ENCODE data around the gene PSMD14.

PSMD14 gene

GRCh38 chr2:161409308-161409907 lies 101.2 kb downstream of the PSMD14 start:
- H3K27ac ChIP-seq (ENCODE audit: low read depth, low read length), result no peak overlapping the region
- H2AFZ ChIP-seq (ENCODE audit: low read length, unreplicated experiment), result no peak overlapping the region
- no peaks in the 10 kb centered on the region for H3K27me3 ChIP-seq (ENCODE audit: insufficient read depth, low read length)
- H3K4me3 ChIP-seq (ENCODE audit: low read depth, low read length), result no peak overlapping the region
- peaks cover 11% of the 10 kb centered on the region for H3K4me1 ChIP-seq (ENCODE audit: control insufficient read depth, insufficient read depth, low read length, unreplicated experiment)
- H3K79me2 ChIP-seq (ENCODE audit: control insufficient read depth, insufficient read depth, low read length, unreplicated experiment), result no peaks in the 10 kb centered on the region
- peaks cover 12% of the 10 kb centered on the region for H3K36me3 ChIP-seq (ENCODE audit: insufficient read depth, low read length)

DNA sequence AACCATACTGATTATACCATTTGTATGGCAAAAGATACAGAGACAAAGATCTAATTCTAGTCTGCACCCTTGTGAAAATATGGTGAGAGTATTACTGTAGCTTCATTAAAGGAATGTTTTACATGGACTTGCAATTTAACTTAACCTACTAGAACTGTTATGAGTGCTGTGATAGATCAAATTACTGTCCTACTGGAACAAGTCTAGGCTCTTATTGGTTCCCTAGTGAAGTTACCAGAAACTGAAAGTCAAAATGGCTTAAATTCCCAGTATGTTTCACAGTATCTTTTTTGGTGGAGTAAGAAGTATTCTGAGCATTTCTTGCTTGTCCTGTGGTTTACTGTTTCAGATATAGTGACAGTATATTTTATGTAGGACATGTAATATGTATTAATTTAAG lies 104.1 kb downstream of the PSMD14 start:
- Histone ChIP-seq H3K27me3 (ENCODE audit: insufficient read depth, low read length) (peaks cover 25% of the 10 kb centered on the region), H2AFZ (ENCODE audit: low read length, unreplicated experiment) (no peak overlapping the region), H3K27ac (ENCODE audit: low read depth, low read length) (no peak overlapping the region), H3K4me1 (ENCODE audit: control insufficient read depth, insufficient read depth, low read length, unreplicated experiment) (peaks cover 25% of the 10 kb centered on the region), H3K79me2 (ENCODE audit: control insufficient read depth, insufficient read depth, low read length, unreplicated experiment) (no peaks in the 10 kb centered on the region), H3K4me3 (ENCODE audit: low read depth, low read length) (no peak overlapping the region), H3K36me3 (ENCODE audit: insufficient read depth, low read length) (peaks cover 12% of the 10 kb centered on the region)

- H3K4me3 ChIP-seq (ENCODE audit: low read depth, low read length), result peak overlapping the region; percentile 75
- H3K4me1 ChIP-seq (ENCODE audit: control insufficient read depth, insufficient read depth, low read length, unreplicated experiment), result peaks cover 25% of the 10 kb centered on the region
- H2AFZ ChIP-seq (ENCODE audit: low read length, unreplicated experiment), result peak overlapping the region; percentile 44
- H3K27me3 ChIP-seq (ENCODE audit: insufficient read depth, low read length), result peaks cover 45% of the 10 kb centered on the region
- H3K36me3 ChIP-seq (ENCODE audit: insufficient read depth, low read length), result peaks cover 12% of the 10 kb centered on the region
- H3K79me2 ChIP-seq (ENCODE audit: control insufficient read depth, insufficient read depth, low read length, unreplicated experiment), result no peaks in the 10 kb centered on the region
- no peak overlapping the region for H3K27ac ChIP-seq (ENCODE audit: low read depth, low read length)
These were observed 106.1 kb downstream of the PSMD14 start for GRCh38 chr2:161414042-161415033.

- no peaks in the 10 kb centered on the region for H3K79me2 ChIP-seq (ENCODE audit: control insufficient read depth, insufficient read depth, low read length, unreplicated experiment)
- peaks cover 54% of the 10 kb centered on the region for H3K27me3 ChIP-seq (ENCODE audit: insufficient read depth, low read length)
- H3K4me1 ChIP-seq (ENCODE audit: control insufficient read depth, insufficient read depth, low read length, unreplicated experiment), result peaks cover 25% of the 10 kb centered on the region
- H3K4me3 ChIP-seq (ENCODE audit: low read depth, low read length), result peak overlapping the region; percentile 75
- H3K36me3 ChIP-seq (ENCODE audit: insufficient read depth, low read length), result peaks cover 12% of the 10 kb centered on the region
- H2AFZ ChIP-seq (ENCODE audit: low read length, unreplicated experiment), result peak overlapping the region; percentile 44
- no peak overlapping the region for H3K27ac ChIP-seq (ENCODE audit: low read depth, low read length)
These were observed 107.1 kb downstream of the PSMD14 start for GRCh38 chr2:161415034-161415986.

DNA sequence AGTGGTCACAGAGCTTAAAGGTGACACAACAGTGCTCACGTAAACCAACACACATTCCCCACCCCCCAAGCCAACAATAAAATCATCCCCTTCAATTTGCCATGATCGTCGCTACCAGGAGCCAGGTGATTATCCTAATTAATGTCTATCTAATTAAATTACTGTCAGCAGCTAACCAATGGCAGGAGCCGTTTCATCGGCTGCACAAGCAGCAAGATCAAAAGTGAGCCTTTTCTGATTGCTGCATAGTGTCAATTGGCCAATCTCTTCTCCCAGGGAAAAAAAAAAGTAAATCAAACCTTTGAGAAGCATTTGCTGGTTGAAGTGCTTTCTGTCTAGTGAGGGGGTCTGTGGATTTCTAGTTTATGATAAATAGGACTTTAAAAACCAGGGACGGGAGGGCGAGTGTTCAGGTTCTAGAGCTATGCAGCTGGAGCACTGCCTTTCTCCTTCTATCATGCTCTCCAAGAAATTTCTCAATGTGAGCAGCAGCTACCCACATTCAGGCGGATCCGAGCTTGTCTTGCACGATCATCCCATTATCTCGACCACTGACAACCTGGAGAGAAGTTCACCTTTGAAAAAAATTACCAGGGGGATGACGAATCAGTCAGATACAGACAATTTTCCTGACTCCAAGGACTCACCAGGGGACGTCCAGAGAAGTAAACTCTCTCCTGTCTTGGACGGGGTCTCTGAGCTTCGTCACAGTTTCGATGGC lies 107.9 kb downstream of the PSMD14 start, which contains the start of gene TBR1:
TBR1 (plus strand) TSS at position 311 of the 721 bp plus-strand sequence; CDS start at position 425, 114 bp downstream.
- H3K27ac ChIP-seq (ENCODE audit: low read depth, low read length), result no peak within 1 kb of the TSS
- H2AFZ ChIP-seq (ENCODE audit: low read length, unreplicated experiment), result no peak within 1 kb of the TSS
- H3K4me3 ChIP-seq (ENCODE audit: low read depth, low read length), result peak within 1 kb of the TSS; percentile 75
- peaks cover 12% of the 10 kb centered on the region for H3K36me3 ChIP-seq (ENCODE audit: insufficient read depth, low read length)
- peaks cover 25% of the 10 kb centered on the region for H3K4me1 ChIP-seq (ENCODE audit: control insufficient read depth, insufficient read depth, low read length, unreplicated experiment)
- no peaks in the 10 kb centered on the region for H3K79me2 ChIP-seq (ENCODE audit: control insufficient read depth, insufficient read depth, low read length, unreplicated experiment)
- peaks cover 63% of the 10 kb centered on the region for H3K27me3 ChIP-seq (ENCODE audit: insufficient read depth, low read length)

DNA sequence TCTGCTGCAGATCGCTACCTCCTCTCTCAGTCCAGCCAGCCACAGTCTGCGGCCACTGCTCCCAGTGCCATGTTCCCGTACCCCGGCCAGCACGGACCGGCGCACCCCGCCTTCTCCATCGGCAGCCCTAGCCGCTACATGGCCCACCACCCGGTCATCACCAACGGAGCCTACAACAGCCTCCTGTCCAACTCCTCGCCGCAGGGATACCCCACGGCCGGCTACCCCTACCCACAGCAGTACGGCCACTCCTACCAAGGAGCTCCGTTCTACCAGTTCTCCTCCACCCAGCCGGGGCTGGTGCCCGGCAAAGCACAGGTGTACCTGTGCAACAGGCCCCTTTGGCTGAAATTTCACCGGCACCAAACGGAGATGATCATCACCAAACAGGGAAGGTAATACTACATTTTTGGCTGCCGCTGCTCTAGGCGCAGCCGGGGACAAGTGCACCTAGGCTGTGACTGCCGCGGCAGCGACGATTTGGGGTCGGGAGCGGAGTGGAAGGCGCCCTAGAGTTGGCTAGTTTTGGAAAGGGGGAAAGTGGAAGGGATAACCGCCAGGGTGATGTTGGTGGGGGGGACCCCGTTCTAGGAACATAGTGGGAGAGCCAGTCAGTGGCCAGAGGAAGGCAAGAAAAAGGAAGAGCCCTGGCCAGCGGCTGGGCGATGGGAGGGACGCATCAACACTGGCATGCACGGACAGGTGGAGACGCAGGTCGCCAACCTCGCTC lies 108.6 kb downstream of the PSMD14 start:
- H3K4me1 ChIP-seq (ENCODE audit: control insufficient read depth, insufficient read depth, low read length, unreplicated experiment), result peaks cover 20% of the 10 kb centered on the region
- peaks cover 70% of the 10 kb centered on the region for H3K27me3 ChIP-seq (ENCODE audit: insufficient read depth, low read length)
- H3K27ac ChIP-seq (ENCODE audit: low read depth, low read length), result no peak overlapping the region
- H3K36me3 ChIP-seq (ENCODE audit: insufficient read depth, low read length), result peaks cover 5% of the 10 kb centered on the region; the same call in 1 of the 2 replicates
- H3K79me2 ChIP-seq (ENCODE audit: control insufficient read depth, insufficient read depth, low read length, unreplicated experiment), result no peaks in the 10 kb centered on the region
- no peak overlapping the region for H2AFZ ChIP-seq (ENCODE audit: low read length, unreplicated experiment)
- H3K4me3 ChIP-seq (ENCODE audit: low read depth, low read length), result peak overlapping the region; percentile 11; the same call in 1 of the 2 replicates

GRCh38 chr2:161417438-161418274 lies 109.4 kb downstream of the PSMD14 start:
- Histone ChIP-seq H3K27me3 (ENCODE audit: insufficient read depth, low read length) (peaks cover 78% of the 10 kb centered on the region), H3K4me3 (ENCODE audit: low read depth, low read length) (peak overlapping the region; percentile 11; the same call in 1 of the 2 replicates), H3K79me2 (ENCODE audit: control insufficient read depth, insufficient read depth, low read length, unreplicated experiment) (no peaks in the 10 kb centered on the region), H2AFZ (ENCODE audit: low read length, unreplicated experiment) (no peak overlapping the region), H3K36me3 (ENCODE audit: insufficient read depth, low read length) (no peaks in the 10 kb centered on the region), H3K4me1 (ENCODE audit: control insufficient read depth, insufficient read depth, low read length, unreplicated experiment) (peaks cover 13% of the 10 kb centered on the region), H3K27ac (ENCODE audit: low read depth, low read length) (no peak overlapping the region)

DNA sequence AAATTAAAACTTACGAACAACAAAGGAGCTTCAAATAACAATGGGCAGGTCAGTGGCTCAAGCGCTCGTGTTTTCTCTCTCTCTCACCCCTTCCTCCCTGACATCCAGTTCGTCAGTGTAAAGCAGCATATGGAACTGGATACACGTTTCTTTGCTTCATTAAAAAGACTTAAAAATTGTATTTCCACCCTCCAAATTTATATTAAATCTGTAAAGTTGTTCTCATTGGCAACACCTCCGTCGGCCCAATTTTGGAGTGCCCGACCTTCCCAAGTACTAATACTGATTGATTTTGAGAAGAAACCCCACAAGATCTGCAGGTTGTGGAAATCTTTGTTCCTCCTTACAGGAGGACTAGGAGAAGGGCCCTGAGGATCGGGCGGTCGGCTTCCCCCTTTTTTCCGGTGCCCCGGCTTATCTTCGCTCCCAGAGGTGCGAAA lies 110.1 kb downstream of the PSMD14 start:
- no peaks in the 10 kb centered on the region for H3K36me3 ChIP-seq (ENCODE audit: insufficient read depth, low read length)
- no peaks in the 10 kb centered on the region for H3K79me2 ChIP-seq (ENCODE audit: control insufficient read depth, insufficient read depth, low read length, unreplicated experiment)
- peak overlapping the region; percentile 70 for H3K4me3 ChIP-seq (ENCODE audit: low read depth, low read length)
- peaks cover 13% of the 10 kb centered on the region for H3K4me1 ChIP-seq (ENCODE audit: control insufficient read depth, insufficient read depth, low read length, unreplicated experiment)
- peaks cover 84% of the 10 kb centered on the region for H3K27me3 ChIP-seq (ENCODE audit: insufficient read depth, low read length)
- H3K27ac ChIP-seq (ENCODE audit: low read depth, low read length), result no peak overlapping the region
- no peak overlapping the region for H2AFZ ChIP-seq (ENCODE audit: low read length, unreplicated experiment)

Measured in ACC112 (cell line).